ENCODE results near the gene UNC5C. TPM values are rescaled to one million over a fixed set of nuclear protein-coding genes. Genes with fewer than 3 reads are reported as not detected.

The UNC5C gene
- polyA plus RNA-seq, 1 donor (not counting 4 experiments of a cell fraction or from before 2014, with no cell fraction given) = not detected

- Histone ChIP-seq H3K4me1 (ENCODE audit: control insufficient read depth, extremely low read depth, insufficient read depth, low read length) (no peaks in the 10 kb centered on the region), H3K9me1 (ENCODE audit: control insufficient read depth, extremely low read depth, insufficient read depth, low read length) (no peaks in the 10 kb centered on the region), H3K4me3 (ENCODE audit: control insufficient read depth in 2 of 3, extremely low read depth in 1 of 3, insufficient read depth in 2 of 3, low read depth in 1 of 3, low read length in 3 of 3) (no peak overlapping the region), H3K4me2 (ENCODE audit: control insufficient read depth, extremely low read depth, insufficient read depth, low read depth, low read length) (no peak overlapping the region), H4K20me1 (ENCODE audit: control insufficient read depth, extremely low read depth, insufficient read depth, low read length) (no peaks in the 10 kb centered on the region), H3K27me3 (ENCODE audit: control insufficient read depth, extremely low read depth, insufficient read depth, low read length) (no peaks in the 10 kb centered on the region), H3K27ac (ENCODE audit: control insufficient read depth, insufficient read depth, low read length) (no peak overlapping the region), H3K9me3 (ENCODE audit: control insufficient read depth, low read depth, low read length) (no peaks in the 10 kb centered on the region), H3K9ac (ENCODE audit: control insufficient read depth, extremely low read depth, insufficient read depth, low read length) (no peak overlapping the region), H3K36me3 (ENCODE audit: control insufficient read depth in 2 of 2, extremely low read depth in 1 of 2, insufficient read depth in 2 of 2, low read length in 2 of 2) (no peaks in the 10 kb centered on the region), H2AFZ (ENCODE audit: control insufficient read depth, low read length) (no peak overlapping the region), H3K79me2 (ENCODE audit: control insufficient read depth, insufficient read depth, low read length) (no peaks in the 10 kb centered on the region)
- TF ChIP-seq CTCF (optimal IDR thresholded peaks at IDR 0.05 in 1 of 3, IDR thresholded peaks at IDR 0.05 in 1 of 3, conservative IDR thresholded peaks at IDR 0.05 in 1 of 3; ENCODE audit: extremely low read depth in 1 of 3, insufficient read depth in 2 of 3, low read length in 3 of 3) = no peak
- no peak for TF ChIP-seq EZH2 (IDR thresholded peaks at IDR 0.05; ENCODE audit: low read length)
- no peak for DNase-seq (ENCODE audit: low read depth, low spot score)
- FAIRE-seq = no peak
- dilution Hi-C loops (cut with MboI; ENCODE audit: extremely low pct_ligation_motif_present, low sequenced_read_pairs) = no loop called here
Observed at GRCh38 chr4:95197353-95197752, 351.4 kb downstream of the UNC5C start.

- Histone ChIP-seq H3K4me3 (ENCODE audit: control insufficient read depth in 2 of 3, extremely low read depth in 1 of 3, insufficient read depth in 2 of 3, low read depth in 1 of 3, low read length in 3 of 3) (no peak overlapping the region), H3K9ac (ENCODE audit: control insufficient read depth, extremely low read depth, insufficient read depth, low read length) (no peak overlapping the region), H3K9me3 (ENCODE audit: control insufficient read depth, low read depth, low read length) (no peaks in the 10 kb centered on the region), H3K36me3 (ENCODE audit: control insufficient read depth in 2 of 2, extremely low read depth in 1 of 2, insufficient read depth in 2 of 2, low read length in 2 of 2) (no peaks in the 10 kb centered on the region), H3K27ac (ENCODE audit: control insufficient read depth, insufficient read depth, low read length) (no peak overlapping the region), H3K27me3 (ENCODE audit: control insufficient read depth, extremely low read depth, insufficient read depth, low read length) (no peaks in the 10 kb centered on the region), H3K4me2 (ENCODE audit: control insufficient read depth, extremely low read depth, insufficient read depth, low read depth, low read length) (no peak overlapping the region), H3K9me1 (ENCODE audit: control insufficient read depth, extremely low read depth, insufficient read depth, low read length) (no peaks in the 10 kb centered on the region), H2AFZ (ENCODE audit: control insufficient read depth, low read length) (no peak overlapping the region), H3K4me1 (ENCODE audit: control insufficient read depth, extremely low read depth, insufficient read depth, low read length) (no peaks in the 10 kb centered on the region), H3K79me2 (ENCODE audit: control insufficient read depth, insufficient read depth, low read length) (no peaks in the 10 kb centered on the region), H4K20me1 (ENCODE audit: control insufficient read depth, extremely low read depth, insufficient read depth, low read length) (no peaks in the 10 kb centered on the region)
- dilution Hi-C loops (cut with MboI; ENCODE audit: extremely low pct_ligation_motif_present, low sequenced_read_pairs) = no loop called here
- no peak for DNase-seq (ENCODE audit: low read depth, low spot score)
- TF ChIP-seq CTCF (optimal IDR thresholded peaks at IDR 0.05 in 1 of 3, IDR thresholded peaks at IDR 0.05 in 1 of 3, conservative IDR thresholded peaks at IDR 0.05 in 1 of 3; ENCODE audit: extremely low read depth in 1 of 3, insufficient read depth in 2 of 3, low read length in 3 of 3) = no peak
- TF ChIP-seq EZH2 (IDR thresholded peaks at IDR 0.05; ENCODE audit: low read length) = no peak
- FAIRE-seq = no peak
Observed at GRCh38 chr4:95193391-95194224, 355.2 kb downstream of the UNC5C start.

Measured in keratinocyte (primary cell).